HG03521 (cell line): ENCODE data around the gene ARHGEF28.

Experiments used
- ATAC-seq: cut with Tn5 transposase; IDR thresholded peaks from one replicate; pipeline ENCODE4 v1.9.1; 2021; ENCODE audit warnings: mild to moderate bottlenecking, moderate library complexity; ENCODE audit not compliant: unreplicated experiment

ARHGEF28 gene, protein sequence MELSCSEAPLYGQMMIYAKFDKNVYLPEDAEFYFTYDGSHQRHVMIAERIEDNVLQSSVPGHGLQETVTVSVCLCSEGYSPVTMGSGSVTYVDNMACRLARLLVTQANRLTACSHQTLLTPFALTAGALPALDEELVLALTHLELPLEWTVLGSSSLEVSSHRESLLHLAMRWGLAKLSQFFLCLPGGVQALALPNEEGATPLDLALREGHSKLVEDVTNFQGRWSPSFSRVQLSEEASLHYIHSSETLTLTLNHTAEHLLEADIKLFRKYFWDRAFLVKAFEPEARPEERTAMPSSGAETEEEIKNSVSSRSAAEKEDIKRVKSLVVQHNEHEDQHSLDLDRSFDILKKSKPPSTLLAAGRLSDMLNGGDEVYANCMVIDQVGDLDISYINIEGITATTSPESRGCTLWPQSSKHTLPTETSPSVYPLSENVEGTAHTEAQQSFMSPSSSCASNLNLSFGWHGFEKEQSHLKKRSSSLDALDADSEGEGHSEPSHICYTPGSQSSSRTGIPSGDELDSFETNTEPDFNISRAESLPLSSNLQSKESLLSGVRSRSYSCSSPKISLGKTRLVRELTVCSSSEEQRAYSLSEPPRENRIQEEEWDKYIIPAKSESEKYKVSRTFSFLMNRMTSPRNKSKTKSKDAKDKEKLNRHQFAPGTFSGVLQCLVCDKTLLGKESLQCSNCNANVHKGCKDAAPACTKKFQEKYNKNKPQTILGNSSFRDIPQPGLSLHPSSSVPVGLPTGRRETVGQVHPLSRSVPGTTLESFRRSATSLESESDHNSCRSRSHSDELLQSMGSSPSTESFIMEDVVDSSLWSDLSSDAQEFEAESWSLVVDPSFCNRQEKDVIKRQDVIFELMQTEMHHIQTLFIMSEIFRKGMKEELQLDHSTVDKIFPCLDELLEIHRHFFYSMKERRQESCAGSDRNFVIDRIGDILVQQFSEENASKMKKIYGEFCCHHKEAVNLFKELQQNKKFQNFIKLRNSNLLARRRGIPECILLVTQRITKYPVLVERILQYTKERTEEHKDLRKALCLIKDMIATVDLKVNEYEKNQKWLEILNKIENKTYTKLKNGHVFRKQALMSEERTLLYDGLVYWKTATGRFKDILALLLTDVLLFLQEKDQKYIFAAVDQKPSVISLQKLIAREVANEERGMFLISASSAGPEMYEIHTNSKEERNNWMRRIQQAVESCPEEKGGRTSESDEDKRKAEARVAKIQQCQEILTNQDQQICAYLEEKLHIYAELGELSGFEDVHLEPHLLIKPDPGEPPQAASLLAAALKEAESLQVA (N-terminal part only)

DNA sequence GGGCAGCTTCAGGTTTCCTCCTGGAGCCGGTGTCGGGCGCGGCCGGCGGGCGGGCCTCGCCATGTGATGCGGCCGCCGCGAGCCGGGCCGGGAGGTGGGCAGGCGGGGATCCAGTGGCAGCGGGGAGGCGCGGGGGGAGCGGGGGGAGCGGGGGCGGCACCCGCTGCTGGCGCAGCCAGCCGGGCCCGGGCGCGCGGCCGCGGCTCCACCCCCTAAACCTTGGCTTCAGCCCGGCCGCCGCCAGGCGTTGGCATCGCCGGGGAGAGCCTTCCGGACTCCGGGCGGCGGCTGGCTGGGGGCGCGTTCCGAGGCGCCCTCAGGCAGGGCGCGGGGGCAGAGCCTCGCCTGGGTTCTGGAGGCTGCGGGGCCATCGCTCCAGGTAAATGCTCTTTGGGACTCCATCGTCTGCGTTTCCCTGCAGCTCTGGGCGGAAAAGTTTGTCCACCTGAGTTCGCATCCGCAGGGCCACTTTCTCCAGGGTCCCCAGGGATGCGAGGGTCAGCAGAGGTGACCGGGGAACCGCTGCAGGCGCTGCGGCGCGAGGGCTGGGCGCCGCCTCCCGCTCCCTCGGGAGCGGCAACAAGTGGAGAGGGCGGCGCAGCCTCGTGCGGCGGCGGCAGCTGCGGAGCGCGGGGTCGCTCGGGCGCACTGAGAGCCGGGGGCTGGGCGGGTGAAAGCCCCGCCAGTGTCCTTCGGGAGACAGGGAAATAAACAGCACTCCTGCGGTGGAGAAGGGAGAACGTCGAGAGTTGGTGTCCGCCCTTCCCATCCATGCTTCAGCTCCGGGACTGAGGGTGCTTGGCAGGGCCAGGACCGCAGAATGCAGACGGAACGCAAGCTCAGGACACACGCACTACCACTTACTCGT lies at the start of gene ARHGEF28:
TSS of gene ARHGEF28 (plus strand) at position 253 of the 868 bp plus-strand sequence. CDS start 58,656 bp downstream, outside the sequence.
- no peak for ATAC-seq

DNA sequence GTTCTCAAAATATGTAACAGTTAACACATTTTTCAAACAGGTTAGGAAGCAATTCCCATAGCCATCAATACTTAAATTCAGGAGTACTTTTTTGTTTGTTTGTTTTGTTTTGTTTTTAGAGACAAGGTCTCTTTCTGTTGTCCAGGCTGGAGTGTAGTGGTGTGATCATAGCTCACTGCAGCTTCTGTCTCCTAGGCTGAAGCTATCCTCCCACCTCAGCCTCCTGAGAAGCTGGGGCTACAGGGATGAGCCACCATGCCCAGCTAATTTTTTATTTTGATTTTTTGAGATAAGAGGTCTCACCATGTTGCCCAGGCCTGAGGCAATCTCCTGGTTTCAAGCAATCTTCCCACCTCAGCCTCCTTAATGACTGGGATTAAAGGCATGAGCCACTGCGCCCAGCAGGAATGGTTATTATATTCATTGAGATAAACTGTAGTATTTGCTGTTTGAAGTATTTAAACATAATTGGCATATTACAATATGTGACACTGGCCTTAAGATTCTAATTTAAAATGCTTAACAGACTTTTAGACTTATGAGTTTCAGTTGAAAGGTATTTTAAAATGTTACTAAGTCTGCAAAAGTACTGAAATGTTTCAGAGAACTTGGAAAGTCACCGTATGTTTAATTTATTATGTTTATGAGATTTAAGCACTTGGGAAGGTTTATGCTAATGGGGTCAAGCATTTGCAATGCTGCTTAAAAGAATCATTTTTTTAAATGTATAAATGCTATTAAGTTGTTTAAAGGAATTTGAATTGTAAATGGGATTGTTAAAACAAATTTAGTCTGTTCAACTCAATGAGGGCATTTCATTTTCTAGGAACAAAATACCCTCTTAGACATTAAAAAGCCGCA lies 43.5 kb upstream of the ARHGEF28 start:
- no peak for ATAC-seq

DNA sequence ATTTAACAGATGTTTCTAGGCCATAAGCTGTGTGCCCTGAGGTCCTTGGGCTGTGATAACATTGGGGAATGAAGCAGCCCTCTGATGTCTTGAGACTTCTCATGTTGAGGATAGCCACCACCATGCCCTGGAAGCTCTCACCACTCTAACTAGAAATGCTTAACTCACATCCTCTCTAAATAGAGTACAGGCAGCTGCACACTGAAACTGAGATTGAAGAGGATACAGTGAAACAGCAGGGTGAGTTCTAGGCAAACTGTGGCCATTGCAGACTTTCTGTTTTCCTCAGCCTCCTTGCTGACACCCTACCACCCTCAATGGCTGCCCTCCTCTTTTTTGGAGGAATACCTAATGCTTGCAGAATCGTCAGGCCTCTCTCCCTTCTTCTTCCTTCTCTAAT lies 38.1 kb upstream of the ARHGEF28 start:
- ATAC-seq: peak; percentile 63

DNA sequence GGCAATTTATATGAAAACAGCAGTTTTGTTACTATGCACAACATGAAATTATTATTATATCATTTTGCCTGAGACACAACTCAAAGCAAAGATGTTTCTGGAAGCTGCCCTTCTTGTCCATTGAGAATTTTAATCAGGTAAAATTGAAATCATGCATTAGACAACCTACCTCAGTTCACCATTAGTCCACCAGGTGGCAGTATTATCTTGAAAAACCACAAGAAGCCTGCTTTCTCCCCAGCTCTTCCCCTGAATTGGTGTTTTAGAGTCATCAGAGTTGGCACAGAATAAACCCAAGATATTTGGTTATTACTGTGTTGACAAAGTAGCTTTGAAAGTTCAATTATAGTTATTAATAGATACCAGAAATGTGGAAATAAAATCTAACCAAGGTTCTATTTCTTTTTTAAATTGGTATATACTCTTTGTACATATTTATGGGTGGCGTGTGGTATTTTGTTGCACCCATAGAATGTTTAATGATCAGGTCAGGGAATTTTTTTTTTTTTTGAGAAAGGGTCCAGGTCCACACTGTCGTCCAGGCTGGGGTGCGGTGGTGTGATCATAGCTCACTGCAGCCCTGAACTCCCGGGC lies 34.8 kb upstream of the ARHGEF28 start:
- peak; percentile 54 for ATAC-seq

DNA sequence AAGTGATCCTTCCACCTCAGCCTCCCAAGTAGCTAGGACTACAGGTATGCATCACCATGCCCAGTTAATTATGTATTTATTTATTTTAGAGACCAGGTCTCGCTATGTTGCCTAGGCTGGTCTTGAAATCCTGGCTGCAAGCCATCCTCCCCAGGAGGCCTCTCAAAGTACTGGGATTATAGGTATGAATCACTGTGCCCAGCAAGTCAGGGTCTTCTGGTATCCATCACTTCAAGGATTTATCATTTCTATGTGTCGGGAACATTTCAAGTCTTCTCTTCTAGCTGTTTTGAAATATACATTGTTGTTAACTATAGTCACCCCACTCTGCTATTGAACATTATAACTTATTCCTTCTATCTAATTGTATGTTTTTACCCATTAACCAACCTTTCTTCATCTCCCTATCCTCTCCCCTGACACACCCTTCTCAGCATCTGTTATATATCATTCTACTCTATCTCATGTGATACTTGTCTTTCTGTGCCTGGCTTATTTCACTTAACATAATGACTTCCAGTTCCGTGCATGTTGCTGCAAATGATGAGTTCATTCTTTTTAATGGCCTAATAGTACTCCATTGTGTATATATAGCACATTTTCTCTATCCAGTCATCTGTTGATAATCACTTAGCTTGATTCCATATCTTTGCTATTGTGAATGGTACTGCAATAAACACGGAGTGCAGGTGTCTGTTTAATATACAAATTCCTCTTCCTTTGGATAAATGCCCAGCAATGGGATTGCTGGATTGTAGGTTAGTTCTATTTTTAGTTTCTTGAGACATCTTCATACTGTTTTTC lies 34.1 kb upstream of the ARHGEF28 start:
- ATAC-seq: no peak

DNA sequence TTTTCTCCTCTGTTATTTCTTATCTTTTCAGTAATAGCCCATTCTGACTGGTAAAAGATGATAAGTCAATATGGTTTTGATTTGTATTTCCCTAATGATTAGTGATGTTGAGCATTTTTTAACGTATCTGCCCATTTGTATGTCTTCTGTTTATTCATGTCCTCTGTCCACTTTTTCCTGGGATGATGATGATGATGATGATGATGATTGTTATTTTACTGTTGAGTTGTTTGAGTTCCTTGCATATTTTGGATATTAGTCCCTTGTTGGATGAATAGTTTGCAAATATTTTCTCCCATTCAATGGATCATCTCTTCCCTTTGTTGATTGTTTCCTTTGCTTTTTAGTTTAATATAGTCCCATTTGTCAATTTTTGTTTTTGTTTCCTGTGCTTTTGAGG lies 33.4 kb upstream of the ARHGEF28 start:
- ATAC-seq: no peak

DNA sequence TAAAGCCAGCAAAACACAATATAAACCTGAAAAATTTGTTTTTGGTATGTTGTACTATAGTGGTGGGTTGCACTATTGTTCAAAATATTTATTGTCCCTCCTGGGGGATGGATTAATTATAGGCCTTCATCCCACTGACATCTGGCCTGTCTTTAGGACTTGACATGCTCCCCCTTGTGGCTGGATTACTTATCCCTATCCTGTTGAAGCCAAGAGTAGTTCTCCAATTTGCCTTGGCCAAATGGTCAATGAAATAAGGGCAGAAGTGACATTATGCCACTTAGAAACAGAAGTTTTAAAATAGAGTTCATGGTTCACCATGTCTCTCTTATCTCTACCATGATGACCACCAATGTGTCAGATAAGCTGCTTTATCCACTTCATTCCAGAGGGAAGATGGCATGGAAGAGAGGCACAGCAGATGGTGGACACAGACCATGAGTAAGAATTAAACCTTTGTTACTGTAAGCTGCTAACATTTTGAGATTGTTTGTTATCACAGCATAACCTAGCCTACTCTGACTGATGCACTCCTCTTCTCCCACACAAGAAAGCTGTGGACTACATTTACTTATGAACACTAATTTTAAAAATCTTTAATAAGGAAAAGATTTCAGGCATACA lies 29.2 kb upstream of the ARHGEF28 start:
- ATAC-seq: no peak

DNA sequence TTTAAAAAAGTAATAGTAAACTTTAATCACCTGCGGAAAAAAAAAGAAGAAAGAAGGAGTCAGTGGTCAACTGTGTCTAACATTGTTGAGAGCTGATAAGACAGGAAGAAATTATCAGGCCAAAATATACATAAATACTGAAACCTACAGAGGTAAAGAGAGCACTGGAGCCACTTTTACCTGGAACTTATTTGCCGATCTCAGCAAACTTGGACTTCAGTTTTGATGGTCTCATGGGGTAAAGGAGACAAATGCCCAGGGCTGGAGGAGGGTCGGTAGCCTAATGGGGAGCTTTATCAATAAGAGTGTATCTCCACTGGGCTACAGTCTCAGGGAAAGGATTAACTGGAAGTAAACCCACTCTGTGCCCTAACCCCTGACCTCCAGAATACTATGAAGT lies 26.6 kb upstream of the ARHGEF28 start:
- no peak for ATAC-seq

DNA sequence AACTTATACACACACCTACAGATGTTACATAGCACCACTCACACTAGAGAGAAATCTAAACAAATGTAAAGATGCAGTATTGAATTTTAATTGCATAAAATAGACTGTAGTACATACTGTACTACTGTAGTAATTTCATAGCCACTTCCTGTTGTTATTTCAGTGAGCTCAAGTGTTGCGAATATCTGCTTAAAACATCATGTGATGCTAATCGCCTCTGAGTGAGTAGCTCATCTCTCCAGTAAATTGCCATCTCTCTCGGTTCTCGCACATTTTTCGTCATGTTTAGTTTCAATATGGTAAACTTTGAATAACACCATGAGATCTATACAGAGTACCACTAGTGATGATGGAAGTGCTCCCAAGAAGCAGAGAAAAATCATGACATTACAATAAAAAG lies 22.0 kb upstream of the ARHGEF28 start:
- ATAC-seq: no peak

DNA sequence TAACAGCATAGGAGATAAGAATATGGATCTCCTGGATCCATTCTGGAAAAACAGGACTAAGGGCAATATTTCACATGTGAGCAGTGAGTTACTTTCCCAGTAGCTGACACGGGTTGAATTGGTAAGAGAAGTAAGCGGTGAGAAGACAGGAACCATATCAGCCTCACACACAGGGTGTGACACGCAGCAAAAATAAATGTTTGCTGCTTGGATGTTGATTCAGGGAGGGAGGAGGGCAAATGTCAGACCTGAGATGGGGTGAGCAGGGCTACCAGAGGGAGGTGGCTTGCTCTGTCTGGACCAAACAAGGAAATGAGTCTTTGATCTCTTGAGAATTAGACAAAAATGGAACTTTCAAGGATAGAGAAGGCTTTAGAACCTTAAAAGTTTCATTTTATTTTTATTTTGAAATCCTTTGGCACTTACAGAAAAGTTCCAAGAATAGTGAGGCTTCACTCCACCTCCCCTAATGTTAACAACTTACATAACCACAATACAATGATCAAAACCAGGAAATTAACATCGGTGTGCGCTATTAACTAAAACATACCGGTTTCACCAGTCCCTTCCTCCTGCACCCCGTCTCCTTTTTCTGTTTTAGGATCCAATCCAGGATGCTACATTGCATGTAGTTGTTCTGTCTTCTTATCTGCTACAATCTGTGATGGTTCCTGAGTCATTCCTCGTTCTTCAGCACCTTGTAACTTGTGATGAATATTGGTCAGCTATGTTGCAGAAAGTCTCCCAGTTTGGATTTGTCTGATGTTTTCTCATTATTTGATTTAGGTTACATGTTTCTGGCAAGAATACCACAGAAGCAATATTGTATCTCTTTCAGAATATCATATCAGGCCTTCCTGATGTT lies 20.5 kb upstream of the ARHGEF28 start:
- no peak for ATAC-seq

DNA sequence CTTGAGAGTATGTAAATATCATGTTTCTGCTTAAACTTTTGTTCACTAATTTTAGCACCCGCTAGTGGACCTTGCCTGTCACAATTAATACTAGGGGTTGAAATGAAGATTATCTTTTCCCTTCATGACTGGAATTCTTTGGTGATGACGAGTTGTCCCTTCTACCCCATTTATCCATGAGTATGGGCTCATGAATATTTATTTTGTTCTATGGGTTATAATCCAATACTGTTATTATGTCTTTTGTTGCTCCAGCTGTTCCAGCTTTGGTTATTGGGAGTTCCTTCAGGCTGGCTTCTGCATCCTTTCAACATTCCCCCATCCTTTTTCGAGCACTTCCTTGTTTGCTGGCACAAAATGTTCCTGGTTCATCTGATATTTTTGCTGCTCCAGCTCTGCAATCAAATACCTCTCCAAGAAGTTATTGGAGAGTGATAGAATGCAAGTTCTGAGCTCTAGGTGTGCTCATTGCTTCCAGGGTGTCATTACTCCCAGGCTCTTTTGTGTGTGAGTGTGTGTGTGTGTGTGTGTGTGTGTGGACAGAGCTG lies 19.7 kb upstream of the ARHGEF28 start:
- no peak for ATAC-seq

DNA sequence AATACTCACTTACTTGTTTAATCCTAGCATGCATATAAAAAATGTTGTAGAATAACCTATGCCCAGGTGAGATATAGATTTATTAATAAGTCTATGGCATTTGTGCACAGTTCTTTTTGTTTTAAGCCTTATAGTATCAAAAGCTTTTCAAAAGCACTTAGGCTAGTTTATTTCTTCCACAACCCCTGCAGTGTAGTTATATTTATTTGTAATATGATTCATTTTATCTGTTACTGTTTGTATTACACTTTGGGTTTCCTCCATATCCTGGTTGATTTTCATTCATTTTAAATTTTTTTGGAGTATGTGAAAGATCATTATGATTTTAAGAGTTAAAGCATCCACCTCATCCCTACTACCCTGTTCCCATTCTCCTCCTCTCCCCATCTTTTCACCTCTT lies 18.8 kb upstream of the ARHGEF28 start:
- no peak for ATAC-seq

DNA sequence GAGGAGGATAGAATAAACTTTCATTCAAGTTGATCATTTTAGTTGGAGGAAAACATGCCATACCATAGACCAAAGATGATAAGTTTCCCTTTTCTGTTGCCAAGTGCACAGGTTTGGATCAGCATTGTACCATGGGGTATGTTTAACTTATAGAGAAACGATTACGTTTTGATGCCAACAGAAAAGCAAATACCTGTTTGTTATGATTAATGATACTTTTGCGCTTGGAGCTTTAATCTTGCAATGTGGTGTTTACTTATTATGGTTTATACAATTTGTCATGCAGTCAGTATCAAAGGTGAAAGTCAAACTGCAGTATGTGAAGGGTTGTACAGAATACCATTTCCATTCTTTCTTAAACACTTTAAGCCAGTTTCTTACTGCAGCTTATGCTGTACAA lies 13.2 kb upstream of the ARHGEF28 start:
- ATAC-seq: no peak

DNA sequence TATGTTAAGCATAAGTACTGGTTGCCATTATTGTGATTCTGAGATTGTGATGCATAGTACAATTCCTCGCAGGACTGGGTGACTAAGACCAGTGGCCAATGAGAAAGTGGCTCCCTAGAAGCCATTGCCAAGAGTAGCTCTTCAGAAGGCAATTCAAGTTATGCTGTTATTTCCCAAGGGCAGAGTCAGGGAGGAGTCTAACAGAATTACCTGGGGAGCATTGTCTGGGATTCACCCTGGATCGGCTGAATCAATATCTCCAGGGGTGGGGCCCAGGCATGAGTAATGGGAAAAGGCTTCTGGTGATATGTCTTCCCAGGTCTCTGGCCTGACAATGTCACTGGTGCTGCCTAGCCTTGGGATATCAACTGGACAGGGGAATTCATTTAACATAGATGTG lies 10.9 kb upstream of the ARHGEF28 start:
- no peak for ATAC-seq

DNA sequence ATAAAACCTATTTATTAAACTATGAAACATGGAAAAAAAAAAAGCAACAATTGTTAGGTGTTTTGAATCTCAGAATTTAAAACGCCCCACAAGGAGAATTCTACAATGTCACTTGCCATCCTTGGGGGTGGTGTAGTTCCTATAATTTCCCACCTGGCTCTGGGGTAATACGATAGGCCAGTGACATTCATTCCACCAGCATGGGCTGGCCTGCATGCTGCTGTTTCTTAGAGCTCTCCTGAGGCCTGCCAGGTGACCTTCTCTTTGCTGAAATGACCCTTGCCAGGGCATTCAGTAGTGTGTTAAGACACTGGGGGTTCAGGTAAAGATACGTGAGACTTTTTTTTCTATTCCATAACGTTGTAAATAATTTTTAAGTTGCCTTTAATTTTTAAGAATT lies 10.0 kb upstream of the ARHGEF28 start:
- no peak for ATAC-seq

DNA sequence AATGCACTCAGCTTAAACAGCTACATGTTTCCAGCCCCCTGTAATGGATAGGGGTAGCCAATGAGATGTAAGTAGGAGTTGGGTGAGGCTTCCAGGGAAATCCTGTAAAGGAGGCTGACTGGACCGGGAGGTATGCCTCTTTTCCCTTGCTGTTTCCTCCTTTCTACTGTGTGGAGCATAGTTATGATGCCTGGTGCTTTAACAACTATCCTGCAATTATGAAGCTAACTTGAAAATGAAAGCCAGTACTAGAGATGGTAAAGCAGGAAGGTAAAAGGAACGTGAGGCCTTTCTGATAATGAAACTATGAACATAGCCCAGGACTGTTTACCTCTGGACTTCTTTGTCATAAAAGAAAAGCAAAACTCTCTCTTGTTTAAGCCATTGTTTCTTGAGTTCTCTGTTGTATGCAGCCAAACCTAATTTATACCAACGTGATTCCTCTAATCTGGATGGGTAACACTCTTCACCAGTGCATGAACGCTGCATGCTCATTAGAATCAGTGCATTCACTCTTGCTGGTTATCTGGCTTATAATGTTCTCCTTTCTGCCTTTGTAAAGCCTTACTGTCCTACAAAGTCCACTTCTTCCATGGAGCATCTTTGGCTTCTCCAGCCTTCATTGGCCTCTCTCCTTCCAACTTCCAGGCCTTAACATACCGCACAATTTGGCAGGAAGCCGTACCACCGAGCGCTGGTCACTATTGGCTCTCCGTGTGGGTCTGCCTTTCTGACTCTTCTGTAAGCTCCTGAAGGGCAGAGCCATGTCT lies 8.3 kb upstream of the ARHGEF28 start:
- no peak for ATAC-seq
